ENCODE results near the gene COMMD7.
A peak's percentile ranks its signal among the peaks of the same experiment; 100 is the strongest.
"Not testable (repeated sequence)": the region's sequence is repeated elsewhere in the genome, so short reads cannot be mapped to it uniquely, and the experiment has no call there.

Gene COMMD7

DNA sequence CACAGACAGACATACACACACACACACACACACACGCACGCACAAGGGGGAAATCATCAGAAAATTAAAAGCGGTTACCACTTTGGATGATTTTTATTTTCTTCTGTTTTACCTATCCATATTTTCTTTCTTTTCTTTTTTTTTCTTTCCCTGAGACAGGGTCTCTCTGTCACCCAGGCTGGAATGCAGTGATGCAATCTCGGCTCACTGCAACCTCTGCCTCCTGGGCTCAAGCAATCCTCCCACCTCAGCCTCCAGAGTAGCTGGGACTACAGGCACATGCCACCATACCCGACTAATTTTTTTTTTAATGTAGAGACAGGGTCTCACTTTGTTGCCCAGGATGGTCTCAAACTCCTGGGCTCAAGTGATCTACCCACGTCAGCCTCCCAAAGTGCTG lies 14.8 kb downstream of the COMMD7 start:
- DNase-seq (ENCODE audit: low spot score), result not testable (repeated sequence)

DNA sequence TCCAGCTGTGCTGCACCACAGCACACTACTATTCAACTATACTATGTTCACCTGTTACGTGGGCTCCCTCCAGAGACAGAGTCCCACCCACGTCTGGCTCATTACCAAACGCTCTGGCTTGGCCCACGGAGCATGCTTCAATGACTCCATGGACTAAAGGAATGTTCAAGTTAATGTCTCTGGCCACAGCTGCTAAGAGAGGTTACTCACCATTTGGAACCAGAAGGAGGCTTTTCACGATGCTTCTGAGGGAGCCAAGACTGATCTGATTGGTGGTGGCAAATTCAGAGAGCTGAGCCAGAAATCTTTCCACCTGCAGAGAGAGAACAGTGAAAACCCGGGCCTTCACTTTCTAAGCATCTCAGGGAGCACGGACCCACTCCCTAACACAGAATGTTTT lies 15.6 kb downstream of the COMMD7 start:
- DNase-seq (ENCODE audit: low spot score), result no peak

DNA sequence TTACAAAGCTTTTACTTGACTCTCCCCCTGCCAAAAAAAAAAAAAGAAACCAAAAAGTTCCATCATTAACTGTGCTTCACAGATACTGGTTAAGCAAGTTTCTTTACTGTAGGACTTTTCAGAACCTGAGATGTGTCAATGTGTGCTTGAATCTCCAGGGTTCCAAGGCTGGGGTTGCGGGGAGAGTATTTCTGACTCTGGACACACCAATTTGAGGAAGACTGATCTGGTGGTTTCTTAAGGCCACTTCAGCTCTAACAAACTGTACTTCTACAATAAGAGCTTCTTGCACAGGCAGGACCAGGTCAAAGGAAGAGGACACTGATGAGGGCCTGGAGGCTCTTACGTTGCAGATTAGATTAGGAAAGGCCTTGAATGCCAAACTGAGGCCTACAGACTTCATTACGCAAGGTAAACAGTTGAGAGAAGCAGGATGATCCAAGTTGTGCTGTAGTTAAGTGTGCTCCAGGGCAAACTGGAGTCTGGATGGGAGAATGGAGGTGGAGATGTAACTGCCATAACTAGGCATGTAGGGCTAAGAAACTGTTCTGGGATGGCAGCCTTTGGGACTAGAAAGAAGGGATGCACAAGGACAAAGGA lies 24.4 kb downstream of the COMMD7 start:
- no peak for DNase-seq (ENCODE audit: low spot score)

DNA sequence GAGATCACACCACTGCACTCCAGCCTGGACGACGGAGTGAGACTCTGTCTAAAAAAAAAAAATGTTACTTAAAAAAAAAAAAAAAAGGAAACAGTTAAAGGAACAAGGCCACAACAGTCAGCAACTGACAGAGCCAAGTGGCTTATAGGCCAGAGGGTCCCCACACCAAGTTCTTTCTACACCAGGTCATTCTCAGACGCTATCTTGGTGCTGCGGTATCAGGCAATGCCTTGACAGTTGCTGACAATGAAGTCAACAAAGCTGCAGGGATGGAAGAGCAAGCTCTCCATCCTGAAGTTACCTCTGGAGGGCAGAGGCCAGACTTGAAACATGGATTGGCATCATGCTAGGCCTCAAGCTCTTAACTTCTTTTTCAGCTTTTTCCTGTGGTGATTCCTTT lies 31.9 kb downstream of the COMMD7 start:
- no peak for DNase-seq (ENCODE audit: low spot score)

DNA sequence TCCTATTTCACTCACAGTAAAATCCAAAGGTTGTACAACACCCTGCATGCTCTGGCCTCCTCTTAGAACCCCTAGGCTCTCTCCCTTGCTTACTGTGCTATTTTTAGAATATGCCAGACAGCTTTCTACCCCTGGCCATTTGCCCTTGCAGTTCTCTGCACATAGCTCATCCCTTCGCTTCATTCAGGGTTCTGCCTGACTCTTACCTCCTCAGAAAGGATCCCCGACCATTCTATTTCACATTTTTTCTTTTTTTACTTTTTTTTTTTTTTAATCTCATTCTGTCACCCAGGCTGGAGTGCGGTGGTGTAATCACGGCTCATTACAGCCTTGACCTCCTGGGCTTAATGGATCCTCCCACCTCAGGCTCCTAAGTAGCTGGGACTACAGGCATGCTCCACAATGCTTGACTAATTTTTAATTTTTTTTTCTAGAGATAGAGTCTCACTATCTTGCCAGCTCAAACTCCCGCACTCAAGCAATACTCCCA lies 33.6 kb downstream of the COMMD7 start:
- no peak for DNase-seq (ENCODE audit: low spot score)

DNA sequence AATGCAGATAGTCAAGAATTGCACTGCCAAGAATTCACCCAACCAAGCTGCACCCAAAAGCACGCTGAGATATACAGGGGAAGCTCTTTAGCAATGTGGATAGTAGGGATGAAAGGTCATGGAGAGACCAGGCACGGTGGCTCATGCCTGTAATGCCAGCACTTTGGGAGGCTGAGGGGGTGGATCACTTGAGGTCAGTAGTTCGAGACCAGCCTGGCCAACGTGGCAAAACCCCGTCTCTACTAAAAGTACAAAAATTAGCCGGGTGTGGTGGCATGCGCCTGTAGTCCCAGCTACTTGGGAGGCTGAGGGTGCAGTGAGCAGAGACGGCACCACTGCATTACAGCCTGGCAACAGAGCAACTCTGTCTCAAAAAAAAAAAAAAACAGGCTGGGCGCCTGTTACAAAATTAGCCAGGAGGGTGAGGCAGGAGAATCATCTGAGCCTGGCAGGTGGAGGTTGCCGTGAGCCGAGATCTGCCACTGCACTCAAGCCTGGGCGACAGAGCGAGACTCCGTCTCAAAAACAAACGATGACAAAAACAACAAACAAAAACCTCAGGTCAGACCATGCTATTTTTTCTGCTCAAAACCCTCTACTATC lies 34.1 kb downstream of the COMMD7 start:
- DNase-seq (ENCODE audit: low spot score), result not testable (repeated sequence)

DNA sequence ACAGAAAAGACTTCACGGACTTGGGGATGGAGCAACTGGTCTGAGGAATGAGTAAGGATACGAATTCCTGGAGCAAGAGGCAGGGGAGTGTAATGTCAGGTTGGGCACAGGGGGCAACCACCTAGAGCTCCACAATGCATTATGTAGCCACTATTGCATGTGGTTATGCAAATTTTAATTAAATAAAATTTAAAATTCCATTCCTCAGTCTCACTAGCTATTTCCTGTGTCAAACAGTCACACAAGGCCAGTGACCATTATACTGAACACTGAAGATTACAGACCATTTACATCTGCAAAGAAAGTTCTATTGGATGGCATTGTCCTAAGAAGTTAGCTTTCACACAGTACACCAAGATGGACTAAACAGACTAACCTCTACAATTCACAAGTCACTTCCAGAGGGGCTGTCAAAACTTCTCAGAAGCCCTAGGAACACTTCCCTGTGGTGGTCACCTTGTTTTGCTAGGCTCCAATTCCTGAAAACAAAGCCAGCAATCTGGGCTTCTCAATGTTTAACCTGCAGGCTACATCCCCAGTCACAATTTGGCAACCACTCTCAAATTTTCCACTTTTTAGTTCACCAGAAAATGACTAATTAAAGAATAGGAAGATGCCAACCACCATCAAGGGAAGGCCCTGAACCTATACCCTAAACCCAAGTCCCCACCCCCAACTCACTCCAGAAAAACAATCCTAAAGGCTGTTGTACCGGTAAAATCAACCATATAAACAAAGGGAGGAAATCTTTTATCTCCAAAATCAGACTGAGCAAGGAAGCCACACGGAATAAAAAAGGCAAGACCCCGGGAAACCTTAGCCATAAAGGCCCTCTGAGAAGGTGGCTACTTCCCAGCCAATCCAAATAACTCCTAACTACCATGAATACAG lies 35.3 kb downstream of the COMMD7 start:
- DNase-seq (ENCODE audit: low spot score), result no peak

DNA sequence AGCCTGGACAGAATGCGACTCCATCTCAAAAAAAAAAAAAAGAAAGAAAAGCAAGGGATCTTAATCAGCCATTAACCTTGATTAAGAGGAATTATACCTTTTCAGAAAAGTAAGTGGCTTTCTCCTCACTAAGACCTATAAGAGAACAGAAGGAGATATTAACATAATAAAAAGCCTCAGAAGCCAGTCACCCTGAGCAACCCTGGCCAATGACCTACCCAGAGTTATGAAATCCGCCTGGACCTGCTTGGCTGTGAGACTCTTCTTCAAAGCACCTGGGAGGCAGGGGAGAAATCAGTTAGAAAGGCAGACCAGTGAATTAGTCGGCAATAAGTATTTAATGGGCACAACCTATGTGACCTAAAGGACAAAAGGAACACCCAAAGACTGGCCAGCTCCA lies 36.8 kb downstream of the COMMD7 start:
- DNase-seq (ENCODE audit: low spot score), result no peak

DNA sequence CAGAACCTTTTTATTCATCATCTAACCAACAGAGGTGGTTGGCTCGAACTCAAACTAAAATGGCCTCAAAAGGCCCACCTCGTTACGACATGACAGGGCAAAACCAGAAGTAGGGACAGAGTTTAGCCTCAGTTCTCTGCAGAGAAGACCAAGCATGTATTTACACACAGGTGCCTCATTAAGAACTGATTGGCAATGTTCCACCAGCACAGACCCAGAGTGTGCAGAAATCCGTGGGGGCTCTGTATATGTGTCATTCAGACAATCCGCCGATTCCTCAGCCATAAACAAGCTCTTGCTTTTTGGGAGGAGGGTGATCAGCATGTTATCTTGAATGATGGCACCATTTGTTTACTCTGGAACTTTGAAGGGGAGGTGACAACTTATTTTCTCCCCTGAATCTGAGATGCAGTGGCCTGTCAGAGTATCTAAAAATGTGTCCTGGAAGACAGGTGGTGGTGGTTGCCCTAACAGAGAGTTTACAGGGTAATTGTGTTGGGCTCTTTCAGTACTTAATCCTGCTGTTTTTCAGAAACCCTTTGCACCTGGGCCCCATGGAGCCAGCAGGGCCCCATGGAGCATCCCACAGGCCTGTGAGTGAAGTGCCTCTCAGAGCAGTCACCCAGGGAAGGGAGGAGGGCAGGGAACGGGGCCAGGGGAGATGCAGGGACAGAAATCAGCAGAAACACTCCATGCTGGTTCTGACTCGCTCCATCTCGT lies 40.4 kb downstream of the COMMD7 start:
- DNase-seq (ENCODE audit: low spot score), result no peak

DNA sequence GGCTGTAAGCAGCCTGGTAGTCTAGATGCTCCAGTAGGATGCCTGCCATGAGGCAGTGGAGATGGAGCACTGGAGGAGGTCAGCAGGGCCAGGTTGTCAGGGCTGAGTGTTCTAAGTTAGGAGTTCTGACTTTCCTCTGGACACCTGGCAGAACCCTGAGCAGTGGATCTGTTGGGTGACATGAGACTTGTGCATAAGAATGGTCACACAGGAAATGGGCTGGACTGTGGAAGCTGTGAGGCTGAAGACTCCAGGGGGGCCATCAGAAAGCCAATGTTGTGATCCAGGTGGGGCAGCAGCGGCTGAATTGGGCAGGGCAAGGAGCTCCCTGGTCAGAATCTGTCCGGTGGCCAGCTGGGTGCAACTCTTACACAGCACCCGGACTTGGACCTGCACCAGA lies 45.7 kb downstream of the COMMD7 start:
- no peak for DNase-seq (ENCODE audit: low spot score)

DNA sequence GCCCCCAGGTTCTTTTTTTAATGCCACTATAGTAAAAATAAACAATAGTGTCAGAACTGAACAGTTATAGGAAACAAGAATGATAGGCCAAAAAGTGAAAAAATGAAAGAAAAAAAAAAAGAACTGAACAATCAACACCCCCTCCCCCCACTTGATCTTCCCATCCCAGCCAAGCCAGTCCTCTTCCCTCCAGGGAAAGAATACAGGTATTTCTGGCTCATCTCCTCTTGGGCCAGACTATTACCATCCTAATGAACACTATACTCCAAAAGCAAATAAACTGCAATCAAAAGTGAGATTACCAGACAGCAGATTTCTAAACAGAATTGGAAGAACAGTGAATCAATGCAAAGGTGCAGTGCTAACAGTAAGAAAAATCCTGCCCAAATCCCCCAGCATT lies 48.2 kb downstream of the COMMD7 start:
- no peak for DNase-seq (ENCODE audit: low spot score)

DNA sequence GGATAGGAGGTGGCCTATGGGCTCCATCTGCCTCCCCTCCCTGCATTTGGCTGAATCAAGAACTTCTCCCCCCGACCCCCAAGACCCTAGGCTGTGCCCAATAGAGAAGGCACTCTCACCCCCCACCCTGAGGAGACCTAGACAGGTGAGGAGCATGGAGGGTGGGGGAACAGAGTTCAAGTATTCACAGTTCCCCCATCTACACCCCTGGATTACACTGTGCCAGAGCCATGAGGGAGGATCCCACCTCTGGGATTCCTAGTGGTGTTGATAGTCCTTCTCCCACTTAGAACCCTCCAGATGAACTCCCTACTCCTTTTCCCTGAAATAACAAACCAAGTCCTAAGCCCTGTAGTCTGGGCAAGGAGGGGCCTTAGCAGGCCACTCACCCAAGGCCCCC lies 54.3 kb downstream of the COMMD7 start:
- not testable (repeated sequence) for DNase-seq (ENCODE audit: low spot score)

DNA sequence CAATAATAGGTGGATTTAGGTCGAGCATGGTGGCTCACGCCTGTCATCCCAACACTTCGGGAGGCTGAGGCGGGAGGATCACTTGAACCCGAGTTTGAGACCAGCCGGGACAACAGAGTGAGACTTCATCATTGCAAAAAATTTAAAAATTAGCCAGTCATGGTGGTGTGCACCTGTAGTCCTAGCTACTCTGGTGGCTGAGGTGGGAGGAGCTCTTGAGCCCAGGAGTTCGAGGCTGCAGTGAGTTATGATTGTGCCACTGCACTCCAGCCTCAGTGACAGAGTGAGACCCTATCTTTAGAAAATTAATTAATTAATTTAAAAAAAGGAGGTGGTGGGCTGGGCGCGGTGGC lies 56.1 kb downstream of the COMMD7 start:
- no peak for DNase-seq (ENCODE audit: low spot score)

DNA sequence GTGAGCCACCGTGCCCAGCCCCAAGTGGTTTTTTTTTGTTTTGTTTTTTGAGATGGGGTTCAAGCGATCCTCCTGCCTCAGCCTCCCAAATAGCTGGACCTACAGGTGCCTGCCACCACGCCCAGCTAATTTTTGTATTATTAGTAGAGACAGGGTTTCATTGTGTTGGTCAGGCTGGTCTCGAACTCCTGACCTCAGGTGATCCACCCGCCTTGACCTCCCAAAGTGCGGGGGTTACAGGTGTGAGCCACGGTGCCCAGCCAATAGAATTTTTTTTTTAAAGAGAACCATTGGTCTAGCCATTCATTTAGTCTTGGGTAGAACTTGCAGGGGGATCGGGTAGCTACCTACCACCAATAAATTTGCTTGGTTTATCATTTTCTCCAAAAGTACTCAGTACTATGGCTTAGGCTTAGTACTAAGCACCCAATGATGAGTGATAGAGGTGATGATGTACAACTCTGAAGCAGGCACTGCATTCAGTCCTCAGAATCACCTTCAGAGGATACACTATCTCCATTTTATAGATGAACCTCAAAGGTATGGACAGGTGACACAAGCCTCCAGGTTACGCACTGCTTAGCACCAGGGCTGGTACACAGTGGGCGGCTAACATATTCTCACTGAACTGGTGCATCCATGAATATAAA lies 56.6 kb downstream of the COMMD7 start:
- no peak for DNase-seq (ENCODE audit: low spot score)

DNA sequence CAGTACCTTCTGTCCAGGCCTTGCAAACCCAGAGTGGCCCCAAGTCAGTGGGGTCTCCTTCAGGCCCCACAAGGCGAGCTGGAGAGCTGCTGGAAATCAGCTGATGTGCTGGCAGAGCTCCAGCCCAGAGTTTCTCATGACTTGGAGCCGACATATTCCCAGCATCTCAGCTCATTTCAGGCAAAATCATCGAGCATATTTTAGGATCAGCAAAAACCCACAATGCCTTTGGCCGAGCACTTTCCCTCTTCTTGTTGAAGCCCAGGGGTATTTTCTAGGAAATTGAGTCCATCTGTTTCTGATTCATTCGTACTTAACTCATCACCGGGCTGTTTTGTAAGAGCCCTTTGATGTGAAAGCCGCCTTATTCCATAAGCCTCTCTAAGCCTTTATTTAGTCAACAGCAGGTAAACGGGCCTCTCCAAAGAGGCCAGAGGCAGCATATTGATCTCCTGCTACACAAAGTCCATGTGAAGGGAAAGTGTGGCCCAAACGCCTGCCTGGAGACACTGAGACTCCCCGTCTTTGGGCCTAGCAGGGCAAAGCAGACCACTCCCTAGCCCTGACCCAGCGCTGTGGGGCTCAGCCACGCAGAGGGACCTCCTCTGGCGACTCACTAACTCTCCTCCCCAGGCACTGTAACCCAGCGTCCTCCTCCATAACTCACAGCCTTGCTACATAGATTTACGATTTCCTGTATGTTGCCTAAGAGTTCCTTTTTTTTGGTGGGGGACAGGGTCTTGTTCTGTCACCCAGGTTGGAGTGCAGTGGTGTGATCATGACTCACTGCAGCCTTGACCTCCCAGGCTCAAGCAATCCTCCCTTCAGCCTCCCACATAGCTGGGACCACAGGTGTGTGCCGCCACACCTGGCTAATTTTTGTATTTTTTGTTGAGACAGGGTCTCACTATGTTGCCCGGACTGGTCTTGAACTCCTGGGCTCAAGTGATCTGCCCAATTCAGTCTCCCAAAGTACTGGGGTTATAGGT lies 57.4 kb downstream of the COMMD7 start:
- no peak for DNase-seq (ENCODE audit: low spot score)

DNA sequence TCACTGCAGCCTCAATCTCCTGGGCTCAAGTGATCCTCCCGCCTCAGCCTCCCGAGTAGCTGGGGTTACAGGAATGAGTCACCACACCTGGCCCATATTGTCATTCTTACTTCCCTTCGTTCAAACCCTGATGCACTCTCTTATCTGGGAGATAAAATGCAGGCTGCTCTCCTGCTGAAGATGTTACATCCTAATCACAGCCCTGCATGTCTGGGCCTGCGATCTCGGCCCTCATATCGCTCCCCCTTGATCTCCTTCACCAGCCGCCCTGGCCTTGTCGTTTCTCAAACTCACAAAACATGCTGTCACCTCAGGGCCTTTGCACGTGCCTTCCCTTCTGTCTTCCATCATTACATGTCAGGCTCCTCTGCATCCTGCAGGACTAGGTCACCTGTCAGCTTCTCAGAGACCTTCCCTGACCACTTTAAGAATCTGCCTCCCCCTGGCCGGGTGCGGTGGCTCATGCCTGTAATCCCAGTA lies 60.7 kb downstream of the COMMD7 start:
- no peak for DNase-seq (ENCODE audit: low spot score)

DNA sequence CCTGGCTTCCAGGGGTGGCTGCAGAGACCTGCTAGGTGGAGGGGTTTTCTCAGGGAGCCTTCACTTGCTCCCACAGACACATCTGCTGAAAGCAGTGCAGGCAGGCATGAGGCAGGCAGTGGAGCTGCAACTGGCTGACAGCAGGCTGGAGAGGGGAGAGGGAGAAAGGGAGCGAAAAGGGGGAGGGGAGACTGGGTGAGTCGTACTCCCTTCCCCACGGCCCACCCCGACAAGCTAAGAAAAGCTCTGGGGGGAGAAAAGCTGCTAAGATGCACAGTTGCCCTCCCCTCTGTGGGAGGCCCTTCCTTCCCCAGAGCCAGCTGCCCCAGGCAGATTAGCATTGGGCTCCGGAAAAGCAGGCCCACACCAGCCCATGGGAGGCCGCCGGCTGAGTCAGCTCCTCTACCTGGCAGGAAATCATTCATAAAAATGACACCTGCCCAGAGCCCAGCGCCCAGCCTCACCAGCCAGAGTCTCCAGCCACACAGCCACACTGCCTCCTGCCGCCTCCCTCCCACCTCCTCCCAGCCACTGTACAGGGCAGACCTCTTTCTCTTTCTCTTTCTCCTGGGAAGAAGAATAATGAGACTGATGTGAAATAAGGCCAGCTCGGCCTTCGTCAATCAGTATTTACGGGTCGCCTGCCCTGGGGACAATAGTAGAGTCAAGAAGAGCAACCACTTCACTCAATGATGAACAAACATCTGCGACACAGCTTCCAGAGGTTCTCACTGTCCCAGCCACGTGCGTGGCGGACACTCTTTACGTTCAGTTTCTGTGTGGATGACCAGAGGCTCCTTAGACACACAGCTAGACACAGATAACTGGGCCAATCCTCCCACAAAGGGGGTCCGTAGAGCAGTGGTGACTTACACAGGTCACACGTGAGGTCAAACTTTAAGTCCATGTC lies 61.8 kb downstream of the COMMD7 start:
- DNase-seq (ENCODE audit: low spot score), result no peak

DNA sequence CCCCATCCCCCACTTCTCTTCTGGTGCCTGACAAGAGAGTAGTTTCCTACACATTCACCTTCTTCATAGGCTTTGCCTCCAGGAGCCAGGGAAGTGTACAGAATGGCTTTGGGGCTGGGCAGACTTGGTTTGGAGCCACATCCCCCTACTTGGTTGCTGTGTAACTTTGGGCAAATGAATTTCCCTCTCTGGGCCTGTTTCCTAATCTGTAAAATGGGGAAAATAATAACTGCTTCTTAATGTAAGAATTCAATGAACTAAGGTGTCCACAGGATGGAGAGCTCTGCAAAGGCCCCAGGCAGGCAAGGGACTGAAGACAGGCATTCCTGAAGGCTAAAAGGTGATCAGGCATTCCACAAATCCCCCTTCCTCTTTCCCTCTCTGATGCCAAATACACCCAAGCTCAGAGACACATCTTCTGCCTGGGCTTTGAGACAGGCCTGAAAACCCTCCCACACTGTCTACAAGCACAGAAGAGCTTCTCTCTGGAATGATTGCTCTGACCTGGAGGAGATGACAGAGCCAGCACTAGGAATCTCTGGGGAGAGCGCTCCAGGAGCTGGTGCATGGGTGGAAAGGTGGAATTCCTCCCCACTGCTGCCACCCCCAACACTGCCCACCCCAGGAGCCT lies 62.6 kb downstream of the COMMD7 start:
- DNase-seq (ENCODE audit: low spot score), result no peak

DNA sequence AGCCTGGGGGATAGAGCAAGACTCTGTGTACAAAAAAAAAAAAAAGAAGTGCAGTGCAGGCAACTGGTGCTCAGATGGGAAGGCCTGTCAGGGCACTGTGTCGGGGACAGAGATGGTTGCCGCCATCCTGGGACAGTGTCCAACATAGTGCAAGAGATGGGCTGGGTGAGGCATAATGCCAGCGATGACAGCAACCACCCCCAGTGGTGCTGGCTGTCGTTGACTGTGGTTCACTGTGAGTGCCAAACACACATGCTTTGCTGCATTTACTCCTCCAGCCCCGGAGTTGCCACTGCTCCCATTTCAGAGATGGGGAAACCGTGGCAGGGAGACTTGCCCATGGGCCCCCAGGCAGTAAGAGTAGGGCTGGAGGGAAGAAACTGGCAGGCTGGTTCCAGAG lies 64.3 kb downstream of the COMMD7 start:
- DNase-seq (ENCODE audit: low spot score), result peak; percentile 80
